Endodermal cell (in vitro differentiated cells): ENCODE results near the gene CALML5. TPM values are rescaled to one million over a fixed set of nuclear protein-coding genes. Genes with fewer than 3 reads are reported as not detected.

Experiments
- DNase-seq: peaks from one replicate; pipeline ENCODE4 v3.0.0-alpha.2; 2017
- H3K27ac ChIP-seq: 2 replicates; pipeline ENCODE4 v1.5.1; 2013; ENCODE audit warnings: mild to moderate bottlenecking, low read depth, low read length, moderate library complexity
- H3K27me3 ChIP-seq: 2 replicates; pipeline ENCODE4 v1.6.1; 2013; ENCODE audit warnings: mild to moderate bottlenecking, low read length, moderate library complexity; ENCODE audit not compliant: insufficient read depth, control insufficient read depth, poor library complexity, severe bottlenecking
- H3K36me3 ChIP-seq: 2 replicates; pipeline ENCODE4 v1.7.0; 2013; ENCODE audit warnings: mild to moderate bottlenecking, low read length, moderate library complexity; ENCODE audit not compliant: control insufficient read depth, insufficient read depth
- H3K4me1 ChIP-seq: one replicate; pipeline ENCODE4 v1.7.0; 2013; ENCODE audit warnings: low read length; ENCODE audit not compliant: control insufficient read depth, insufficient read depth
- H3K4me3 ChIP-seq: 2 replicates; pipeline ENCODE4 v1.5.1; 2013; ENCODE audit warnings: mild to moderate bottlenecking, low read length, moderate library complexity
- H3K9ac ChIP-seq: 2 replicates; pipeline ENCODE4 v1.6.1; 2013; ENCODE audit warnings: mild to moderate bottlenecking, low read length, moderate library complexity; ENCODE audit not compliant: poor library complexity, severe bottlenecking; ENCODE audit errors: extremely low read depth
- H3K9me3 ChIP-seq: 2 replicates; pipeline ENCODE4 v1.6.1; 2013; ENCODE audit warnings: mild to moderate bottlenecking, low read length, moderate library complexity; ENCODE audit not compliant: control insufficient read depth
- H3K27ac Mint-ChIP-seq: 2 replicates; pipeline ENCODE4 v1.8.0; 2020; ENCODE audit warnings: mixed read lengths
- H3K27me3 Mint-ChIP-seq: 2 replicates; pipeline ENCODE4 v1.8.0; 2021; ENCODE audit warnings: mild to moderate bottlenecking, mixed read lengths; ENCODE audit not compliant: insufficient read depth
- H3K36me3 Mint-ChIP-seq: 2 replicates; pipeline ENCODE4 v1.8.0; 2020; ENCODE audit warnings: low read depth, mixed read lengths
- H3K4me1 Mint-ChIP-seq: 2 replicates; pipeline ENCODE4 v1.8.0; 2020; ENCODE audit warnings: mixed read lengths
- H3K4me3 Mint-ChIP-seq: 2 replicates; pipeline ENCODE4 v1.8.0; 2020; ENCODE audit warnings: mild to moderate bottlenecking, moderate library complexity, mixed read lengths
- H3K9me3 Mint-ChIP-seq: 2 replicates; pipeline ENCODE4 v1.8.0; 2020; ENCODE audit warnings: mild to moderate bottlenecking, mixed read lengths
- WGBS, 2 experiments: methylation state at CpG; one replicate each; pipeline versions ENCODE4 v1.1.5 to v1.1.7; 2013; ENCODE audit warnings: missing lambda C conversion rate in 2 of 2, mixed read lengths in 1 of 2; ENCODE audit not compliant: insufficient coverage in 1 of 2, insufficient read length in 1 of 2; 5-methylcytosine and 5-hydroxymethylcytosine counted together
- total RNA-seq, 2 donors: library from RNA; stranded (reverse); fragmentation: NEBNext Ultra II Directional in 1 of 2; extraction: Animal tissue kit (Norgen Biotek cat#: 25700) in 1 of 2; gene quantifications; 2 replicates in 1 of 2; 3 replicates in 1 of 2; pipeline ENCODE4 v1.2.1, GENCODE V29; 2021
- TF ChIP-seq, protein P1 (sequence below): fragments of 200-600 bp; sonication (generic); conservative IDR thresholded peaks from 2 replicates; pipeline ENCODE4 v1.5.0; 2021; ENCODE audit warnings: antibody characterized with exemption, mild to moderate bottlenecking

CALML5 gene
- total RNA-seq, 2 donors from 2014 or later = not detected

DNA sequence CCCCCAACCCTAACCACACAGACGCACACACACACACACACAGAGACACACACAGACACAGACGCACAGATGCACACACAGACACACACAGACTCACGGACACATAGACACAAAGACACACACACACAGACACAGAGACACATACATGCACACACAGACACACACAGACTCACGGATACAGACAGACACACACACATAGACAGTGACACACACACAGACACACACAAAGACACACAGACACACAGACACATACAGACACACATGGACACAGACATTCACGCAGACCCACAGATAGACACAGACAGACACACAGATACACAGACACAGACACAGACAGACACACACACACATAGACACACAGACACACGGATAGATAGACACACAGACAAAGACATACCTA lies 2.1 kb downstream of the CALML5 start:
- Mint-ChIP-seq H3K9me3 (peaks cover 7% of the 10 kb centered on the region), H3K4me1 (peaks cover 13% of the 10 kb centered on the region), H3K27ac (no peak overlapping the region), H3K4me3 (no peak overlapping the region), H3K27me3 (peaks cover 7% of the 10 kb centered on the region), H3K36me3 (no peaks in the 10 kb centered on the region)
- TF ChIP-seq, protein P1, sequence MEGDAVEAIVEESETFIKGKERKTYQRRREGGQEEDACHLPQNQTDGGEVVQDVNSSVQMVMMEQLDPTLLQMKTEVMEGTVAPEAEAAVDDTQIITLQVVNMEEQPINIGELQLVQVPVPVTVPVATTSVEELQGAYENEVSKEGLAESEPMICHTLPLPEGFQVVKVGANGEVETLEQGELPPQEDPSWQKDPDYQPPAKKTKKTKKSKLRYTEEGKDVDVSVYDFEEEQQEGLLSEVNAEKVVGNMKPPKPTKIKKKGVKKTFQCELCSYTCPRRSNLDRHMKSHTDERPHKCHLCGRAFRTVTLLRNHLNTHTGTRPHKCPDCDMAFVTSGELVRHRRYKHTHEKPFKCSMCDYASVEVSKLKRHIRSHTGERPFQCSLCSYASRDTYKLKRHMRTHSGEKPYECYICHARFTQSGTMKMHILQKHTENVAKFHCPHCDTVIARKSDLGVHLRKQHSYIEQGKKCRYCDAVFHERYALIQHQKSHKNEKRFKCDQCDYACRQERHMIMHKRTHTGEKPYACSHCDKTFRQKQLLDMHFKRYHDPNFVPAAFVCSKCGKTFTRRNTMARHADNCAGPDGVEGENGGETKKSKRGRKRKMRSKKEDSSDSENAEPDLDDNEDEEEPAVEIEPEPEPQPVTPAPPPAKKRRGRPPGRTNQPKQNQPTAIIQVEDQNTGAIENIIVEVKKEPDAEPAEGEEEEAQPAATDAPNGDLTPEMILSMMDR = no peak
- WGBS, 2 experiments = 87 to 89% methylated on average over 3 to 6 of the region's 6 CpGs
- Histone ChIP-seq H3K36me3 (no peaks in the 10 kb centered on the region), H3K27ac (no peak overlapping the region), H3K4me3 (no peak overlapping the region), H3K4me1 (peaks cover 3% of the 10 kb centered on the region), H3K9ac (no peak overlapping the region), H3K27me3 (no peaks in the 10 kb centered on the region), H3K9me3 (no peaks in the 10 kb centered on the region)
- no peak for DNase-seq

DNA sequence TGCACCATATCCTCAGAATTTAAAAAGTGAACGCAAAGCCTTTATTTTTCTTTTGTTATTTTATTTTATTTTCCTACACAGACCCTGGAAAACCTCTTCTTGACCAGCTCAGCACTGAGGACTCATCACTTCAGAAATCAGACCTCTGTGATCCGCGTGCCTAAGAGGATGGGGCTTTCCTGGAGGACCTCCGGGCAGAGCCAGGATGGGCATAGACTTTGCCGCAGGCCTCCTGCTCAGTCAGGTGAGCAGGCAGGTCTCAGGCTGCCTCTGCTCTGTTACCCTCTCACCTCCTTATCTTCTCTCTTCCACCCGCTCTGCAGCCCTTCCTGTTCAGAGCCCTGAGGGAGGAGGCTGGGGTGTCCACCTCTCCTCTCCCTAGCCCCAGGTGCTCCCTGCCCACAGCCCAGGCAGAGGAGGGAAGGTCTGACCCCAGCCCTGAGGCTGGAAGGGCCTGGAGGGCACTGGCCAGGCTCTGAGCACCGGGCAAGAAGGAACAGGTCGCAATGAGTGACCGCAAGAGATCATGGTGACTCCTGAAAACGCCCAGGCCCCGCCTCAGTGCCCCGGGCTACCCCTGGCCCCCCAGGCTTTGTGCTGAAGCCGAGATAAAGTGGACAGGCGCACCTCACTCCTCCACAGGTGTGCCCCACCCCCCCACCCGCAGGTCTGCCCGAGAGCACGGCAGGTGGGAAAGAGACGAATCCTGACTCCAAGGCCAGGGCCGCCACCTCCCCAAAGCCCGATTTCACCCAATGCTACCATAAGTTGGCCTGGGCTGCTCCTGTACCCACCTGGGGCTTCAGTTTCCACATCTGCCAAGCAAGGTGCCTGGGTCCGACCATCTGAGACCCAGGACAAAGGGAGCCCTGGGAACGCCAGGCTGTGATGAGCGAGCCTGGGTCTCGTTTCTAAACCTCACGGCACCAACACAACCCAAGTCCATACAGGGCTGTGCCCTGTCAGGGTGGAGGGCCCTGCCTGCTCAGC lies 2.8 kb downstream of the CALML5 start:
- Mint-ChIP-seq H3K36me3 (no peaks in the 10 kb centered on the region), H3K27ac (no peak overlapping the region)

DNA sequence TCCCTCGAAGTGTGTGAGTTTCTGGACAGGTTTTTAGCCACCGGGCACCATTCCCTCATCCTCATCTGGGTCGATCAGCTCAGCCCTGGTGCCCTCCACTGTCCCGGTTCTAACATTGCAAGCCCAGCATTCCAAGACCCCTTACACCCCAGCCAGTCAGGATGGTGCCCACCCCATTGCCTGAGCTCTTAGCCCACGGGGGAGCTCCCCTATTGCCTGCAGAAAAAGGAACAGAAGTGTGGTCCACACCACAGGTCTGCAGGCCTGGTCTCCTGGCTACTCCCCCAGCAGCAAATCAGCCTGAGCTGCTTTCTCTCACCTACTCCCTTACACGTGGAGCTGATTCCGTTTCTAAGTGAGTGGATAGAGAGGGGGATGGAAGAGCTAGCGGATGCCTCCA lies 4.8 kb downstream of the CALML5 start:
- Histone ChIP-seq H3K4me1 (peaks cover 3% of the 10 kb centered on the region), H3K27ac (no peak overlapping the region), H3K36me3 (no peaks in the 10 kb centered on the region), H3K9me3 (no peaks in the 10 kb centered on the region), H3K27me3 (no peaks in the 10 kb centered on the region), H3K9ac (no peak overlapping the region), H3K4me3 (no peak overlapping the region)
- Mint-ChIP-seq H3K4me3 (no peak overlapping the region), H3K4me1 (peaks cover 13% of the 10 kb centered on the region), H3K27me3 (peaks cover 5% of the 10 kb centered on the region), H3K36me3 (no peaks in the 10 kb centered on the region), H3K27ac (no peak overlapping the region), H3K9me3 (peaks cover 14% of the 10 kb centered on the region)
- DNase-seq = no peak
- WGBS, 2 experiments = 83 to 92% methylated on average over 1 to 8 of the region's 8 CpGs
- TF ChIP-seq, protein P1 = no peak

More for the DNA sequence above, 2.8 kb downstream of the CALML5 start:
- H3K9me3 ChIP-seq = no peaks in the 10 kb centered on the region
- no peaks in the 10 kb centered on the region for H3K27me3 ChIP-seq
- Mint-ChIP-seq H3K4me1 (peaks cover 13% of the 10 kb centered on the region), H3K27me3 (peaks cover 7% of the 10 kb centered on the region), H3K4me3 (no peak overlapping the region), H3K9me3 (peaks cover 14% of the 10 kb centered on the region)
- H3K4me3 ChIP-seq = no peak overlapping the region
- TF ChIP-seq, protein P1 = no peak
- no peak overlapping the region for H3K27ac ChIP-seq
- WGBS, 2 experiments = 90 to 98% methylated on average over 10 to 25 of the region's 25 CpGs
- H3K9ac ChIP-seq = no peak overlapping the region
- peaks cover 3% of the 10 kb centered on the region for H3K4me1 ChIP-seq
- no peaks in the 10 kb centered on the region for H3K36me3 ChIP-seq
- DNase-seq = no peak
